Natural killer cell (primary cell): ENCODE data around the gene QRFPR. TPM values are rescaled to one million over a fixed set of nuclear protein-coding genes. Genes with fewer than 3 reads are reported as not detected.

Experiments used
- ATAC-seq, 3 donors: fragments of 150-1000 bp in 2 of 3; fragments of 200-7000 bp in 1 of 3; cut with Tn5 transposase; 1 replicate in 1 of 3; 2 replicates in 2 of 3; pipeline ENCODE4 v1.10.0; 2021; ENCODE audit warnings: mild to moderate bottlenecking in 2 of 3, moderate library complexity in 2 of 3
- DNase-seq, 2 donors: peaks; one replicate each; pipeline versions ENCODE4 v3.0.0 to v3.0.0-alpha.2; 2013 to 2021; ENCODE audit warnings: mixed read lengths in 1 of 2
- H3K27ac ChIP-seq: one replicate; pipeline ENCODE4 v1.5.1; 2013; ENCODE audit warnings: mild to moderate bottlenecking, low read length
- H3K27me3 ChIP-seq: one replicate; pipeline ENCODE4 v1.6.1; 2013; ENCODE audit warnings: low read length; ENCODE audit not compliant: control insufficient read depth, insufficient read depth
- H3K36me3 ChIP-seq: one replicate; pipeline ENCODE4 v1.6.1; 2013; ENCODE audit warnings: low read length; ENCODE audit not compliant: control insufficient read depth, insufficient read depth
- H3K4me1 ChIP-seq: one replicate; pipeline ENCODE4 v1.6.1; 2013; ENCODE audit warnings: low read length; ENCODE audit not compliant: control insufficient read depth, insufficient read depth
- H3K4me3 ChIP-seq: one replicate; pipeline ENCODE4 v1.5.1; 2013; ENCODE audit warnings: low read length
- H3K9me3 ChIP-seq: one replicate; pipeline ENCODE4 v1.6.1; 2013; ENCODE audit warnings: low read length; ENCODE audit not compliant: control insufficient read depth, insufficient read depth
- H3K27ac Mint-ChIP-seq, 2 donors: one replicate each; pipeline ENCODE4 v1.8.0; 2022; ENCODE audit warnings: mild to moderate bottlenecking in 2 of 2, mixed read lengths in 2 of 2, moderate library complexity in 1 of 2
- H3K27me3 Mint-ChIP-seq, 2 donors: one replicate each; pipeline ENCODE4 v1.8.0; 2022; ENCODE audit warnings: low read depth in 2 of 2, mixed read lengths in 2 of 2
- H3K36me3 Mint-ChIP-seq: one replicate; pipeline ENCODE4 v1.8.0; 2022; ENCODE audit warnings: mixed read lengths
- H3K4me1 Mint-ChIP-seq, 2 donors: one replicate each; pipeline ENCODE4 v1.8.0; 2022; ENCODE audit warnings: mixed read lengths in 2 of 2
- H3K4me3 Mint-ChIP-seq: one replicate; pipeline ENCODE4 v1.8.0; 2022; ENCODE audit warnings: mild to moderate bottlenecking, moderate library complexity, mixed read lengths
- H3K9me3 Mint-ChIP-seq, 2 donors: one replicate each; pipeline ENCODE4 v1.8.0; 2022; ENCODE audit warnings: mixed read lengths in 2 of 2
- WGBS: methylation state at CpG from one replicate; pipeline ENCODE4 v1.1.7; 2013; ENCODE audit warnings: missing lambda C conversion rate; ENCODE audit not compliant: insufficient coverage; 5-methylcytosine and 5-hydroxymethylcytosine counted together
- intact Hi-C: fragments of 100-400 bp; cut with micrococcal nuclease; formaldehyde crosslinking; loops from one replicate; pipeline ENCODE4 v1.14.2; 2022
- total RNA-seq, 4 donors: library from RNA; stranded (reverse); fragments of 120-200 nt in 1 of 4; gene quantifications; one replicate each; pipeline versions ENCODE4 v1.2.3 to v1.2.4, GENCODE V29; 2013 to 2022
- TF ChIP-seq, protein P1 (sequence below): fragments of 200-600 bp; IDR thresholded peaks from one replicate; pipeline ENCODE4 v1.8.0; 2022; ENCODE audit warnings: antibody characterized with exemption

QRFPR gene
- total RNA-seq, 3 donors from 2014 or later (not counting 1 experiment from before 2014, with no cell fraction given), result not detected

DNA sequence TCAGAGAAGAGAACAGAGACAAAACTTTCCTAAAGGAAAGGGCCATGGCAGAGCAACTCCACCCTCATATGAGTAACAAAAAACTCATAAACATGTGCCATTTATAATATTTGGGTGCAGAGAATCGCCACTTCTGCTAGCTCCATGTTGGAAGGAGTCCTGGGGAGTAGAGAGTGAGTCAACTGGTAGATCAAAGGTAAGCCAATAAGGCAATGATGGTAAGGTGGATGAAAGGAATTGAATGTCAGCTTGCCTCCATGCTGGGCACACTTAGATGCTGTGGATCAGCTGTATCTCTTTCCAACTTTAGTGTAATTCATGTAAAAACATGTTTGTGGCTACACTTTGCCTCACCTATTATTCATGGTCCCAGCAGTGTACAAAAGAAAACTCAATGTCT is 4.7 kb downstream of the QRFPR start:
- no peaks in the 10 kb centered on the region for H3K9me3 ChIP-seq
- TF ChIP-seq, protein P1, sequence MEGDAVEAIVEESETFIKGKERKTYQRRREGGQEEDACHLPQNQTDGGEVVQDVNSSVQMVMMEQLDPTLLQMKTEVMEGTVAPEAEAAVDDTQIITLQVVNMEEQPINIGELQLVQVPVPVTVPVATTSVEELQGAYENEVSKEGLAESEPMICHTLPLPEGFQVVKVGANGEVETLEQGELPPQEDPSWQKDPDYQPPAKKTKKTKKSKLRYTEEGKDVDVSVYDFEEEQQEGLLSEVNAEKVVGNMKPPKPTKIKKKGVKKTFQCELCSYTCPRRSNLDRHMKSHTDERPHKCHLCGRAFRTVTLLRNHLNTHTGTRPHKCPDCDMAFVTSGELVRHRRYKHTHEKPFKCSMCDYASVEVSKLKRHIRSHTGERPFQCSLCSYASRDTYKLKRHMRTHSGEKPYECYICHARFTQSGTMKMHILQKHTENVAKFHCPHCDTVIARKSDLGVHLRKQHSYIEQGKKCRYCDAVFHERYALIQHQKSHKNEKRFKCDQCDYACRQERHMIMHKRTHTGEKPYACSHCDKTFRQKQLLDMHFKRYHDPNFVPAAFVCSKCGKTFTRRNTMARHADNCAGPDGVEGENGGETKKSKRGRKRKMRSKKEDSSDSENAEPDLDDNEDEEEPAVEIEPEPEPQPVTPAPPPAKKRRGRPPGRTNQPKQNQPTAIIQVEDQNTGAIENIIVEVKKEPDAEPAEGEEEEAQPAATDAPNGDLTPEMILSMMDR, result no peak
- H3K4me3 ChIP-seq, result no peak overlapping the region
- H3K4me1 ChIP-seq, result no peaks in the 10 kb centered on the region
- peaks cover 2 to 3% of the 10 kb centered on the region in 2 donors for H3K9me3 Mint-ChIP-seq
- no peak overlapping the region for H3K27ac ChIP-seq
- H3K27me3 Mint-ChIP-seq, result peaks cover 26 to 57% of the 10 kb centered on the region in 2 donors
- peaks cover 7% of the 10 kb centered on the region for H3K36me3 Mint-ChIP-seq
- H3K36me3 ChIP-seq, result no peaks in the 10 kb centered on the region
- DNase-seq, result no peak
- 36% methylated on average over 1 of the region's 1 CpG for WGBS
- ATAC-seq, result no peak
- H3K27me3 ChIP-seq, result peaks cover 10% of the 10 kb centered on the region
- no peak overlapping the region for H3K27ac Mint-ChIP-seq
- no peak overlapping the region for H3K4me3 Mint-ChIP-seq
- H3K4me1 Mint-ChIP-seq, result peaks cover 5 to 6% of the 10 kb centered on the region in 2 donors
- intact Hi-C loops, result no loop called here

DNA sequence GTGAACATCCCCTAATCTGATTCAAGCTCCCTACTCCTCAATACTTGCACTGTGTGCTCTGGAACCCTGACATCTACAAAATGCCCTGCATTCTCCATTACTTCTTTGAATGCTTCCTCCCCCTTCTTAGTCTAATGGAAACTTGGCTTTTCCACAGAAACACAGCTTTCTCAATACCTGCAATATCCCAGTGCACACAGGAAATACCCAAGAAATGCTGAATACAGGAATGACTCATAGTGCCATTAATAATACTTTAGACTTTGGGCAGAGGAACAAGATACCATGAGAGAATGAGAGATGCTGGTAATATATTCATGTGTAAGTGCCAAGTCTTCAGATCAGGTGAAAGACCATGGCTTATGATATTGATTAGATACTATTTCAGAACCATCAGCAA is 5.6 kb downstream of the QRFPR start:
- H3K27ac Mint-ChIP-seq, result no peak overlapping the region
- intact Hi-C loops, result no loop called here
- Histone ChIP-seq H3K4me3 (no peak overlapping the region), H3K9me3 (no peaks in the 10 kb centered on the region), H3K4me1 (no peaks in the 10 kb centered on the region), H3K27ac (no peak overlapping the region), H3K36me3 (no peaks in the 10 kb centered on the region), H3K27me3 (peaks cover 10% of the 10 kb centered on the region)
- peaks cover 7% of the 10 kb centered on the region for H3K36me3 Mint-ChIP-seq
- ATAC-seq (no peak), DNase-seq (no peak)
- H3K9me3 Mint-ChIP-seq, result peaks cover 2 to 3% of the 10 kb centered on the region in 2 donors
- no peak overlapping the region for H3K4me3 Mint-ChIP-seq
- peaks cover 25 to 56% of the 10 kb centered on the region in 2 donors for H3K27me3 Mint-ChIP-seq
- TF ChIP-seq, protein P1, result no peak
- peaks cover 5 to 6% of the 10 kb centered on the region in 2 donors for H3K4me1 Mint-ChIP-seq

DNA sequence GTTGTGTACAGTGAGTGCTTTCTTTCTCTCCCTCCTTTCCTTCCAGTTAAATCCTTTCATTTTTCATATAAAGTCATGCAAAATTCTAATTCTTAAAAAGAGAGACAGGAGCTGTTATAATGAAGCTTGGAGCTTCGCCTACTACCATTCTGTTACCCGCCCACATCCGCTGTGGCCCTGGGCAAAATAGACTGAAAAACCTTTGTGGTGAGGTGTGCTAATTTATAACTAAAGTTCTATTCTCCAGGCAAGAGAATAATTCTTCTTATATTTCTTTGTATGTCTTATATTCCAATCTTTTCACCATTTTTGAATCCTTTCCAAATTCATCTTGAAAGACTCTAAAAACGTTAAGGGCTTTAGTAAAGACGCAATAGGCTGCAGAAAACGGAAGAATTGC is 7.0 kb downstream of the QRFPR start:
- Histone ChIP-seq H3K4me3 (no peak overlapping the region), H3K36me3 (no peaks in the 10 kb centered on the region), H3K27me3 (peaks cover 3% of the 10 kb centered on the region), H3K9me3 (no peaks in the 10 kb centered on the region), H3K27ac (no peak overlapping the region), H3K4me1 (no peaks in the 10 kb centered on the region)
- H3K4me3 Mint-ChIP-seq, result no peak overlapping the region
- TF ChIP-seq, protein P1, result no peak
- no peak overlapping the region for H3K27ac Mint-ChIP-seq
- no peaks in the 10 kb centered on the region for H3K4me1 Mint-ChIP-seq
- intact Hi-C loops, result no loop called here
- no peak for DNase-seq
- WGBS, result 77% methylated on average over 3 of the region's 6 CpGs
- H3K27me3 Mint-ChIP-seq, result peaks cover 16 to 41% of the 10 kb centered on the region in 2 donors
- no peaks in the 10 kb centered on the region for H3K9me3 Mint-ChIP-seq
- ATAC-seq, result no peak
- H3K36me3 Mint-ChIP-seq, result no peaks in the 10 kb centered on the region

DNA sequence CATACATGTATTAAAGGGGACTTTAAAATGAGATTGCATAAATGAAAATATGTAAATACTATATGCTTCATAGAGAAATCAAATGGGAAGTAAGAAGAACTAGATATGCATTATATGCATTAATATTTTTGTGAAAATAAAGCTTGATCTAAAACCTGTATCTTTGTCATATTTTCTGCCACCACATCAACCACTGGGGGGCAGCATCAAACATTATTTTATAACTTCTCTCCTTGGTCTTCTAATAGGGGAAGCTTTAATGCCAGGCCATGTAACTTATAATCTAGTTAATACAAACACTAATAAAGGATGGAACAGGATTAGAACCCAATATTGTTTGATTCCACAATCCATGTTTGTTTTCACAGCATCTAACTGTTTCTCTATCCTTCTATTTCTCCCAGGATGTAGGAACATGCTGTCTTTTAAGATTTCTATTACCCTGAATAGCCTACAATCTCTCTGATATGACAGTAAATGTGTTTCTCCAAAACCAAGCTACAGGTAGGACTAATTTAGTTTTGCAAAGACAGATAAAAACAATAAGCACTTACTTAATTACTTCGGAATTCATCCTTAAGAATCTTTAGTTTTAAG is 10.0 kb downstream of the QRFPR start:
- H3K27ac ChIP-seq, result no peak overlapping the region
- Mint-ChIP-seq H3K36me3 (no peaks in the 10 kb centered on the region), H3K27me3 (peaks cover 9 to 26% of the 10 kb centered on the region in 2 donors), H3K4me1 (no peaks in the 10 kb centered on the region), H3K9me3 (no peaks in the 10 kb centered on the region), H3K4me3 (no peak overlapping the region), H3K27ac (no peak overlapping the region)
- H3K27me3 ChIP-seq, result no peaks in the 10 kb centered on the region
- intact Hi-C loops, result loop anchor here (1.0 kb wide), 1 partner anchor 355 kb away; no protein-coding TSS in a partner anchor
- no CpG with 5 or more reads among the region's 1 CpG for WGBS
- peak in 1 of 2 donors; percentile 46 for DNase-seq
- H3K4me1 ChIP-seq, result no peaks in the 10 kb centered on the region
- H3K9me3 ChIP-seq, result no peaks in the 10 kb centered on the region
- no peak for ATAC-seq
- H3K4me3 ChIP-seq, result no peak overlapping the region
- H3K36me3 ChIP-seq, result no peaks in the 10 kb centered on the region
- TF ChIP-seq, protein P1, result peak; percentile 41
